Measurements from ENCODE around the gene GFOD1.

Gene GFOD1

GRCh38 chr6:13319891-13320564, 167.4 kb downstream of the GFOD1 start:
- no peak for TF ChIP-seq FOXM1 (IDR thresholded peaks at IDR 0.05; ENCODE audit: borderline replicate concordance, low read depth)
- TF ChIP-seq, protein P1, sequence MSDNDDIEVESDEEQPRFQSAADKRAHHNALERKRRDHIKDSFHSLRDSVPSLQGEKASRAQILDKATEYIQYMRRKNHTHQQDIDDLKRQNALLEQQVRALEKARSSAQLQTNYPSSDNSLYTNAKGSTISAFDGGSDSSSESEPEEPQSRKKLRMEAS (IDR thresholded peaks at IDR 0.05): no peak
- no peak for TF ChIP-seq ZBTB7A (IDR thresholded peaks at IDR 0.05; ENCODE audit: low read depth)
- no peak for TF ChIP-seq YY1 (IDR thresholded peaks at IDR 0.05; ENCODE audit: low read depth)
- TF ChIP-seq USF1 (IDR thresholded peaks at IDR 0.05): no peak
- no peak for TF ChIP-seq EGR1 (IDR thresholded peaks at IDR 0.05)
- no peak for TF ChIP-seq CREB1 (IDR thresholded peaks at IDR 0.05; ENCODE audit: low read depth)
- TF ChIP-seq EP300 (IDR thresholded peaks at IDR 0.05; ENCODE audit: borderline replicate concordance): no peak
- no peak for TF ChIP-seq TEAD4 (IDR thresholded peaks at IDR 0.05)
- TF ChIP-seq CEBPB (IDR thresholded peaks at IDR 0.05): no peak
- TF ChIP-seq REST (IDR thresholded peaks at IDR 0.05; ENCODE audit: low read depth): no peak
- TF ChIP-seq TCF12 (IDR thresholded peaks at IDR 0.05; ENCODE audit: low read depth): no peak
- no peak for TF ChIP-seq RAD21 (IDR thresholded peaks at IDR 0.05; ENCODE audit: low read depth)
- no peak for TF ChIP-seq NFIC (IDR thresholded peaks at IDR 0.05)

DNA sequence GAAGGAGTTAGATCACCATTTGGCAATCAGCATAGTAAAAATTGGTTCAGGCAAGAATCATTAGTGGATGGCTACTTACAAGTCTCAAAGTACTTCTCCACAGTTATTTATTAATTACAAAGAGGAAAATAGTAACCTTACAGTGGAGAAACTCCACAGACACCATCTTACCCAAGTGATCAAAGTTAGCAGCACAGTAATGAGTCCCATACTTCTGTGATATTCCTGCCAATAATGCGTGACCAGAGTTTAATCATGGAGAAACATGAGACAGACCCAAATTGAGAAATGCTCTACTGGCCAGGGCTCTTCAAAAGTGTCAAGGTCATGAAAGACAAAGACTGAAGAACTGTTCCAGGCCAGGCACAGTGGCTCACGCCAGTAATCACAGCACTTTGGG, 168.6 kb downstream of the GFOD1 start:
- TF ChIP-seq RAD21 (IDR thresholded peaks at IDR 0.05; ENCODE audit: low read depth) (no peak), YY1 (IDR thresholded peaks at IDR 0.05; ENCODE audit: low read depth) (no peak), TEAD4 (IDR thresholded peaks at IDR 0.05) (no peak), REST (IDR thresholded peaks at IDR 0.05; ENCODE audit: low read depth) (no peak), EP300 (IDR thresholded peaks at IDR 0.05; ENCODE audit: borderline replicate concordance) (no peak), NFIC (IDR thresholded peaks at IDR 0.05) (no peak), TCF12 (IDR thresholded peaks at IDR 0.05; ENCODE audit: low read depth) (no peak), ZBTB7A (IDR thresholded peaks at IDR 0.05; ENCODE audit: low read depth) (no peak), EGR1 (IDR thresholded peaks at IDR 0.05) (no peak), TAF1 (IDR thresholded peaks at IDR 0.05; ENCODE audit: low read depth) (no peak), CEBPB (IDR thresholded peaks at IDR 0.05) (no peak), FOXM1 (IDR thresholded peaks at IDR 0.05; ENCODE audit: borderline replicate concordance, low read depth) (no peak), CREB1 (IDR thresholded peaks at IDR 0.05; ENCODE audit: low read depth) (no peak), USF1 (IDR thresholded peaks at IDR 0.05) (no peak)
- TF ChIP-seq, protein P1 (IDR thresholded peaks at IDR 0.05): no peak

- TF ChIP-seq REST (IDR thresholded peaks at IDR 0.05; ENCODE audit: low read depth) (no peak), EP300 (IDR thresholded peaks at IDR 0.05; ENCODE audit: borderline replicate concordance) (no peak), TAF1 (IDR thresholded peaks at IDR 0.05; ENCODE audit: low read depth) (no peak), TEAD4 (IDR thresholded peaks at IDR 0.05) (no peak), NFIC (IDR thresholded peaks at IDR 0.05) (no peak), RAD21 (IDR thresholded peaks at IDR 0.05; ENCODE audit: low read depth) (no peak), YY1 (IDR thresholded peaks at IDR 0.05; ENCODE audit: low read depth) (no peak), CREB1 (IDR thresholded peaks at IDR 0.05; ENCODE audit: low read depth) (no peak), USF1 (IDR thresholded peaks at IDR 0.05) (no peak), EGR1 (IDR thresholded peaks at IDR 0.05) (no peak), FOXM1 (IDR thresholded peaks at IDR 0.05; ENCODE audit: borderline replicate concordance, low read depth) (no peak)
- TF ChIP-seq, protein P1 (IDR thresholded peaks at IDR 0.05): no peak
Observed at GRCh38 chr6:13315896-13316295, 171.5 kb downstream of the GFOD1 start.
